Measurements from ENCODE around the gene ING3.

ING3 gene

DNA sequence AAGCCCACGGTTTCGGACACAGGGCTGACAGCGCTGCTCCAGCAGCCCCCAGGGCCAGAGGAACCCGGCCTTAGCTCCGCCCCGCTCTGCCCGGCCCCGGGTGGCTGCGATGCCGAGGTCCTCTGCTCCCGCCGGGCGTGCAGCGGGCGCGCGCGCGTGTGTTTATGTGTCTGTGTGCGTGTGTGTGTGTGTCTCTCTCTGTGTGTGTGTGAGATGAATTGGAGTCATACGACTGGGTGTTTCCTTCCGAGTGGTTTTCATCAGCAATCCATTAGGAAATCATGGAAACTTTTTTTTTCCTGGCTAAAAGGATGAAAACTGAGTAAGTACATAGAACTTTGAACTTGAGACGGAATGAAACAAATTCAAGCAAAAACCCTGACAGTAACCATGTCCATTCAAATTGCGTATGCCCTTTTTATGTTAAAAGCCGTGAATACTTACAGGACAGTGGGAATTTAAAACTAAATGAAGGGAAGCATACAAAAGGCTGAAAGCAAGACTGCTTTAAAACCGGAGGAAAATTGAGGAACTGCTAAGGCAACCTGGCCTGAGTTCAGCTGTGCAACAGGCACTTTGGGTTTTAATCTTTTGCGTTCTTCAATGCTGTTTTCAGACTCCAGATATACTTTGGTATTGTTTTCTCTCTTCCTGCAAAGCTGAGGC, 38.1 kb downstream of the ING3 start, which contains the start of gene CPED1:
Gene CPED1 (plus strand): TSS at position 121 of the 666 bp plus-strand sequence. CDS start 911 bp downstream, outside the sequence.
- Histone ChIP-seq H3K4me1 (ENCODE audit: control insufficient read depth, low read length) (peaks cover 27% of the 10 kb centered on the region), H3K9me2 (replicated peaks; ENCODE audit: control insufficient read depth, low read length) (no peaks in the 10 kb centered on the region), H3K4me2 (ENCODE audit: low read length) (peak within 1 kb of the TSS; percentile 83), H4K20me1 (ENCODE audit: control insufficient read depth, insufficient read depth, low read depth, low read length) (no peaks in the 10 kb centered on the region), H3F3A (ENCODE audit: control insufficient read depth, insufficient read depth) (no peaks in the 10 kb centered on the region), H3K27me3 (ENCODE audit: control insufficient read depth, low read length) (peaks cover 45% of the 10 kb centered on the region), H3K9me3 (ENCODE audit: control insufficient read depth, insufficient read depth, low read length) (no peaks in the 10 kb centered on the region), H3K36me3 (ENCODE audit: control insufficient read depth, low read length) (no peaks in the 10 kb centered on the region), H3K79me2 (ENCODE audit: control insufficient read depth, low read length) (no peaks in the 10 kb centered on the region), H3K27ac (ENCODE audit: low read depth, low read length) (no peak within 1 kb of the TSS), H3K4me3 (ENCODE audit: low read length) (peak within 1 kb of the TSS; percentile 66)
- TF ChIP-seq EZH2phosphoT487 (IDR thresholded peaks at IDR 0.05; ENCODE audit: borderline replicate concordance, low read length), result peak; percentile 71; the same call in 1 of the 2 replicates
- TF ChIP-seq, protein P1, sequence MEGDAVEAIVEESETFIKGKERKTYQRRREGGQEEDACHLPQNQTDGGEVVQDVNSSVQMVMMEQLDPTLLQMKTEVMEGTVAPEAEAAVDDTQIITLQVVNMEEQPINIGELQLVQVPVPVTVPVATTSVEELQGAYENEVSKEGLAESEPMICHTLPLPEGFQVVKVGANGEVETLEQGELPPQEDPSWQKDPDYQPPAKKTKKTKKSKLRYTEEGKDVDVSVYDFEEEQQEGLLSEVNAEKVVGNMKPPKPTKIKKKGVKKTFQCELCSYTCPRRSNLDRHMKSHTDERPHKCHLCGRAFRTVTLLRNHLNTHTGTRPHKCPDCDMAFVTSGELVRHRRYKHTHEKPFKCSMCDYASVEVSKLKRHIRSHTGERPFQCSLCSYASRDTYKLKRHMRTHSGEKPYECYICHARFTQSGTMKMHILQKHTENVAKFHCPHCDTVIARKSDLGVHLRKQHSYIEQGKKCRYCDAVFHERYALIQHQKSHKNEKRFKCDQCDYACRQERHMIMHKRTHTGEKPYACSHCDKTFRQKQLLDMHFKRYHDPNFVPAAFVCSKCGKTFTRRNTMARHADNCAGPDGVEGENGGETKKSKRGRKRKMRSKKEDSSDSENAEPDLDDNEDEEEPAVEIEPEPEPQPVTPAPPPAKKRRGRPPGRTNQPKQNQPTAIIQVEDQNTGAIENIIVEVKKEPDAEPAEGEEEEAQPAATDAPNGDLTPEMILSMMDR (IDR thresholded peaks at IDR 0.05; ENCODE audit: low read depth, low read length, poor library complexity, severe bottlenecking), result no peak

DNA sequence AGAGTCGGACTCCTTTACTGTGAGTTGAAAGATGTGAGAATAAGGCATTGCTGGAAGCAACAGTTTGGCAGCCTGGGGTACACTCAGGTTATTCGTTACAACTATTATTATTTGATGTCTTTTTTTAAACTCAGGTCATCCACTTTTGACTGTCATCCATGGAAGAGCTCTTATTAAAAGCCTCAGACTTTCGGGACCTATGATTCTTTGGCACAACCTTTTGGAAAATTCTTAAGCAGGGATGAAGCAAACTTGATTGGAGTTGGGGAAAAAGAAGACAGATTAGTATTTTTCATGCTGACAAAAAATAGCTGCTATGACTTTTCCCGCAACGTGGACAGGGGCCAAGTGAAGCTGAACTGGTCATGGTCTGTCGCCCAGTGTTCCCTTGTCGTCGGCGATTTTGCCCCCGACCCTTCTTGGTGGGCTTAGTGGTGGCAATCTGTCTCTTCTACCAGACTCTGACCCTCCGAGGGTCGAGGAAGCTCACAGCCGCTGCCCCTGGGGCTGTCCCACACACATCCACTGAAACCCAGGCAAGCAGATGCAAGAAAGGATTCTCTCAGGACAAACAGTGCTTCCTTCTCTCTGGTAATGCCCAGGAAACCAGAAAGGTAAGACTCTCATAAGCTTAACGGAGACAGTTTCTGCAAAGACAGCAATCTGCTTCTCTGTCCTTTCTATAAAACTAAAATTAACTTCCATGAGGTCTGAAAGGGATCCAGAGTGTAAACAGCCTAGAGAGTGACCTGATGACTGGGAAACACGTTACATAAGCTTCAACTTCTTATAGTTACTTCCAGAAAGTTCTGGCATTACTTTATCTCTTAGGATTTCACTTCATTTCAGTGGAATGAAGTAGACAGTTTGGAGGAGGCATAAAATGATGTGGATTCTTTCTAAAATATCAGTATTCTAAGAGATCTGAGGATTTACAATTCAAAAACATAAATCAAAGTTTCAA, 39.0 kb downstream of the ING3 start:
- Histone ChIP-seq H3K9me2 (replicated peaks; ENCODE audit: control insufficient read depth, low read length) (no peaks in the 10 kb centered on the region), H3F3A (ENCODE audit: control insufficient read depth, insufficient read depth) (no peaks in the 10 kb centered on the region), H3K27me3 (ENCODE audit: control insufficient read depth, low read length) (peaks cover 45% of the 10 kb centered on the region), H3K4me2 (ENCODE audit: low read length) (peak overlapping the region; percentile 83), H3K36me3 (ENCODE audit: control insufficient read depth, low read length) (no peaks in the 10 kb centered on the region), H3K27ac (ENCODE audit: low read depth, low read length) (no peak overlapping the region), H3K4me3 (ENCODE audit: low read length) (peak overlapping the region; percentile 66), H4K20me1 (ENCODE audit: control insufficient read depth, insufficient read depth, low read depth, low read length) (no peaks in the 10 kb centered on the region), H3K9me3 (ENCODE audit: control insufficient read depth, insufficient read depth, low read length) (no peaks in the 10 kb centered on the region), H3K4me1 (ENCODE audit: control insufficient read depth, low read length) (peaks cover 27% of the 10 kb centered on the region), H3K79me2 (ENCODE audit: control insufficient read depth, low read length) (no peaks in the 10 kb centered on the region)
- no peak for TF ChIP-seq EZH2phosphoT487 (IDR thresholded peaks at IDR 0.05; ENCODE audit: borderline replicate concordance, low read length)
- TF ChIP-seq, protein P1 (IDR thresholded peaks at IDR 0.05; ENCODE audit: low read depth, low read length, poor library complexity, severe bottlenecking), result no peak

DNA sequence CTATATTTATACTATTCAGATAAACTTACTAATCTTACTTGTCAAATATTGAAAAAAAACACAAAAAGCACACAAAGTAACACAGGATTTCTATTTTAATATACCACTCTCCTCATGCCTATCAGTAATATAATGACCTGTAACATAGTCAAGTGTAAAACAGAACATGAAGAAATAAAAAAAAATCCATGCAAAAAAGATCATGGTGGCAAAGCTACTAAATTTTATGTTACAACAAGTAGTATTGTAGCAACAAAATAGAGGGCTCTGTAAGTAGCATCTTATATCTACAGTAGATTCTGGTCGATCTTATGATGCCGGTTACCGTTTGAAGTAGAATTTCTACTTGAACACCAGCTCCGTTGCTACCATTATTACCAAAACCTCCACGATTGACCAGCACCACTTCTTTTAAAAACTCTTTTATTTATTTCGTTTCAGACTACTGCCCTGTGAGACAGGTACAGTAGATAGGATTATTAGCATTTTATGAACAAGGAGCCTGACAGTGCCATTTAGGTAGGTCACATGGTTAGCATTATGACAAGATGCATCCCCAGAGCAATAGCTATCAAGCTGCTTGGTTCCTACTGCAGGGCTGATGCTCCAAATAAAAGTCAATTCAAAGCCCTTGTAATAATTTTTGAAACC, 40.0 kb downstream of the ING3 start:
- TF ChIP-seq, protein P1 (IDR thresholded peaks at IDR 0.05; ENCODE audit: low read depth, low read length, poor library complexity, severe bottlenecking), result no peak
- TF ChIP-seq EZH2phosphoT487 (IDR thresholded peaks at IDR 0.05; ENCODE audit: borderline replicate concordance, low read length), result no peak
- no peak overlapping the region for H3K27ac ChIP-seq (ENCODE audit: low read depth, low read length)
- no peaks in the 10 kb centered on the region for H3F3A ChIP-seq (ENCODE audit: control insufficient read depth, insufficient read depth)
- no peaks in the 10 kb centered on the region for H4K20me1 ChIP-seq (ENCODE audit: control insufficient read depth, insufficient read depth, low read depth, low read length)
- no peaks in the 10 kb centered on the region for H3K36me3 ChIP-seq (ENCODE audit: control insufficient read depth, low read length)
- H3K4me3 ChIP-seq (ENCODE audit: low read length), result no peak overlapping the region
- peaks cover 39% of the 10 kb centered on the region for H3K27me3 ChIP-seq (ENCODE audit: control insufficient read depth, low read length)
- H3K4me1 ChIP-seq (ENCODE audit: control insufficient read depth, low read length), result peaks cover 33% of the 10 kb centered on the region
- H3K79me2 ChIP-seq (ENCODE audit: control insufficient read depth, low read length), result no peaks in the 10 kb centered on the region
- no peak overlapping the region for H3K4me2 ChIP-seq (ENCODE audit: low read length)
- H3K9me2 ChIP-seq (replicated peaks; ENCODE audit: control insufficient read depth, low read length), result no peaks in the 10 kb centered on the region
- H3K9me3 ChIP-seq (ENCODE audit: control insufficient read depth, insufficient read depth, low read length), result no peaks in the 10 kb centered on the region
